Glomerular endothelial cell (primary cell): Measurements from ENCODE around the gene CIT. TPM values are rescaled to one million over a fixed set of nuclear protein-coding genes. Genes with fewer than 3 reads are reported as not detected.

ENCODE experiments used
- DNase-seq: peaks from one replicate; pipeline ENCODE4 v3.0.0-alpha.2; 2011; ENCODE audit warnings: low read depth, low spot score; ENCODE audit errors: extremely low read depth
- total RNA-seq: library from RNA; depleted of rRNA; stranded (reverse); fragments of >200 nt; gene quantifications from 2 replicates; pipeline ENCODE4 v1.2.3, GENCODE V29; 2015

The CIT gene
- total RNA-seq, 1 donor from 2014 or later: 14.2 TPM

- no peak for DNase-seq
These were observed 20.0 kb downstream of the CIT start for GRCh38 chr12:119857041-119857591.

- DNase-seq: no peak
These were observed 26.8 kb downstream of the CIT start for GRCh38 chr12:119850330-119850729.

GRCh38 chr12:119843100-119843499 lies 34.0 kb downstream of the CIT start:
- no peak for DNase-seq

- DNase-seq: no peak
These were observed 34.7 kb downstream of the CIT start for GRCh38 chr12:119842380-119842779.

GRCh38 chr12:119841433-119842210 lies 35.5 kb downstream of the CIT start:
- peak; percentile 27 for DNase-seq

GRCh38 chr12:119840582-119840981 lies 36.5 kb downstream of the CIT start:
- no peak for DNase-seq

- DNase-seq: no peak
These were observed 37.0 kb downstream of the CIT start for GRCh38 chr12:119840168-119840567.

- DNase-seq: no peak
These were observed 38.1 kb downstream of the CIT start for GRCh38 chr12:119838826-119839600.

- DNase-seq: no peak
These were observed 40.3 kb downstream of the CIT start for GRCh38 chr12:119836781-119837180.

- DNase-seq: no peak
These were observed 42.1 kb downstream of the CIT start for GRCh38 chr12:119835068-119835467.

- DNase-seq: no peak
These were observed 47.7 kb downstream of the CIT start for GRCh38 chr12:119829439-119829838.

- no peak for DNase-seq
These were observed 48.8 kb downstream of the CIT start for GRCh38 chr12:119828300-119828699.

GRCh38 chr12:119827760-119828159 lies 49.4 kb downstream of the CIT start:
- no peak for DNase-seq

GRCh38 chr12:119826661-119827445 lies 50.3 kb downstream of the CIT start:
- DNase-seq: no peak

- DNase-seq: no peak
These were observed 51.9 kb downstream of the CIT start for GRCh38 chr12:119825262-119825661.

GRCh38 chr12:119822046-119822445 lies 55.1 kb downstream of the CIT start:
- no peak for DNase-seq

- DNase-seq: no peak
These were observed 57.8 kb downstream of the CIT start for GRCh38 chr12:119819322-119819721.

- no peak for DNase-seq
These were observed 59.4 kb downstream of the CIT start for GRCh38 chr12:119817546-119818343.

- DNase-seq: no peak
These were observed 68.1 kb downstream of the CIT start for GRCh38 chr12:119809023-119809422.

GRCh38 chr12:119808441-119808840 lies 68.7 kb downstream of the CIT start:
- no peak for DNase-seq
